ENCODE data around the gene ZNF217.
"Not testable (repeated sequence)": the region's sequence is repeated elsewhere in the genome, so short reads cannot be mapped to it uniquely, and the experiment has no call there.

The ZNF217 gene

DNA sequence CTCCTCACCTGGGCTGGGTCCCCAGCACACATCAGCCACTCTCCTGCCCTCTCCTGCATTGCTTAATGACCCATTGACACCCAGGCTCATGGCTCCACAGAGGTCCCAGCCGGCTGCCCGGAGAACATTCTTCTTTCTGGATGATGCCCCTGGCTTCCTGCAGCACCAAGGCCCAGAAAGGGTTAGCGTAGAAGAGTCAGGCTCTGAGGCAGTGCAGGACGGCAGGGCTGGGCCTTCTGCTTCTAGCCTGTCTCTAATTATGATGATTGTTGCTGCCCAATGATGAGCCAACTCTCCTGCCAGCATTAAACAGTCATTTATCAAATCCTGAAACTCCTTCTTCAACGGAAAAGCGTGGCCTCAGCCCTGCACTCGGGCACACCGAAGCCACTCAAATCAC is 66.4 kb downstream of the ZNF217 start:
- no peak for TF ChIP-seq POLR2AphosphoS5 (IDR thresholded peaks at IDR 0.05; ENCODE audit: low read depth)
- Histone ChIP-seq H3K27ac (replicated peaks) (no peak overlapping the region), H3K27me3 (ENCODE audit: insufficient read depth, poor library complexity, severe bottlenecking) (no peaks in the 10 kb centered on the region), H3K4me3 (replicated peaks; ENCODE audit: insufficient read depth, low read length) (no peak overlapping the region)
- no peak for DNase-seq (ENCODE audit: low read depth in 1 of 2, low spot score in 1 of 2)

DNA sequence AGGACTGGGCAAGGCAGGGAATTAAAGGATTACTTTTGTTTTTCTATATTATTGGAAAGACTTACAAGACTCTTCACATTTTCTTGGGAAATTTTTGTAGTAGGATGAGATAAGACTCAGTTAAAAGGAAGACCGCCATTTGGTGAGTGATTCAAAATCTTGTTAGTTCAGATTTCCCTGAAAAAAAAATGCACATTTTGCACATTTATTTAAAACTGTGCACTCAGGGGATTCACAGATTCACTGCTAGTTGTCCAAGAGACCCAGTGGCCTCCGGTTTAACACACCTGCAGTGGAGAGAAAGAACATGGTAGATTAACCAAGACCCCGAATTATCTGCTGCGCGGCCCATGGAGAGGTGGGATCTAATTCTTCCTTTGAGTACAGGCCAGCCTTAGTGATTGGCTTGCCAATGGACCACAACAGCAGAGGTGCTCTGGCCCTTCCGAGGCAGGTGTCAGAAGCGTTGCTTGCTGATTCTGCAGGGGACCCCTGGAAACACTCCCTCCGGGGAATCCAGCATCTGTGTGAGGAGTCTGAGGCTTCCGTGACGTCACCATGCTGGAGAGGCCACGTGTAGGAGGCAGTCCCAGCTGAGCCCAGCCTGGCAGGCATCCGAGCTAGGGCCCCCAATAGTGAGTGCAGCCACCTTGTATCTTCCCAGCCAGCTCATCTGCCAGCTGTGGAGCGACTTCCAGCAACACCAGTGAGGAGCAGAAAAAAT is 68.9 kb downstream of the ZNF217 start:
- no peak for TF ChIP-seq POLR2AphosphoS5 (IDR thresholded peaks at IDR 0.05; ENCODE audit: low read depth)
- TF ChIP-seq, protein P1, sequence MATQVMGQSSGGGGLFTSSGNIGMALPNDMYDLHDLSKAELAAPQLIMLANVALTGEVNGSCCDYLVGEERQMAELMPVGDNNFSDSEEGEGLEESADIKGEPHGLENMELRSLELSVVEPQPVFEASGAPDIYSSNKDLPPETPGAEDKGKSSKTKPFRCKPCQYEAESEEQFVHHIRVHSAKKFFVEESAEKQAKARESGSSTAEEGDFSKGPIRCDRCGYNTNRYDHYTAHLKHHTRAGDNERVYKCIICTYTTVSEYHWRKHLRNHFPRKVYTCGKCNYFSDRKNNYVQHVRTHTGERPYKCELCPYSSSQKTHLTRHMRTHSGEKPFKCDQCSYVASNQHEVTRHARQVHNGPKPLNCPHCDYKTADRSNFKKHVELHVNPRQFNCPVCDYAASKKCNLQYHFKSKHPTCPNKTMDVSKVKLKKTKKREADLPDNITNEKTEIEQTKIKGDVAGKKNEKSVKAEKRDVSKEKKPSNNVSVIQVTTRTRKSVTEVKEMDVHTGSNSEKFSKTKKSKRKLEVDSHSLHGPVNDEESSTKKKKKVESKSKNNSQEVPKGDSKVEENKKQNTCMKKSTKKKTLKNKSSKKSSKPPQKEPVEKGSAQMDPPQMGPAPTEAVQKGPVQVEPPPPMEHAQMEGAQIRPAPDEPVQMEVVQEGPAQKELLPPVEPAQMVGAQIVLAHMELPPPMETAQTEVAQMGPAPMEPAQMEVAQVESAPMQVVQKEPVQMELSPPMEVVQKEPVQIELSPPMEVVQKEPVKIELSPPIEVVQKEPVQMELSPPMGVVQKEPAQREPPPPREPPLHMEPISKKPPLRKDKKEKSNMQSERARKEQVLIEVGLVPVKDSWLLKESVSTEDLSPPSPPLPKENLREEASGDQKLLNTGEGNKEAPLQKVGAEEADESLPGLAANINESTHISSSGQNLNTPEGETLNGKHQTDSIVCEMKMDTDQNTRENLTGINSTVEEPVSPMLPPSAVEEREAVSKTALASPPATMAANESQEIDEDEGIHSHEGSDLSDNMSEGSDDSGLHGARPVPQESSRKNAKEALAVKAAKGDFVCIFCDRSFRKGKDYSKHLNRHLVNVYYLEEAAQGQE (IDR thresholded peaks at IDR 0.05; ENCODE audit: insufficient replicate concordance, low read depth), result no peak
- no peak for TF ChIP-seq SPI1 (IDR thresholded peaks at IDR 0.05; ENCODE audit: borderline replicate concordance, low read depth)
- TF ChIP-seq, protein P2, sequence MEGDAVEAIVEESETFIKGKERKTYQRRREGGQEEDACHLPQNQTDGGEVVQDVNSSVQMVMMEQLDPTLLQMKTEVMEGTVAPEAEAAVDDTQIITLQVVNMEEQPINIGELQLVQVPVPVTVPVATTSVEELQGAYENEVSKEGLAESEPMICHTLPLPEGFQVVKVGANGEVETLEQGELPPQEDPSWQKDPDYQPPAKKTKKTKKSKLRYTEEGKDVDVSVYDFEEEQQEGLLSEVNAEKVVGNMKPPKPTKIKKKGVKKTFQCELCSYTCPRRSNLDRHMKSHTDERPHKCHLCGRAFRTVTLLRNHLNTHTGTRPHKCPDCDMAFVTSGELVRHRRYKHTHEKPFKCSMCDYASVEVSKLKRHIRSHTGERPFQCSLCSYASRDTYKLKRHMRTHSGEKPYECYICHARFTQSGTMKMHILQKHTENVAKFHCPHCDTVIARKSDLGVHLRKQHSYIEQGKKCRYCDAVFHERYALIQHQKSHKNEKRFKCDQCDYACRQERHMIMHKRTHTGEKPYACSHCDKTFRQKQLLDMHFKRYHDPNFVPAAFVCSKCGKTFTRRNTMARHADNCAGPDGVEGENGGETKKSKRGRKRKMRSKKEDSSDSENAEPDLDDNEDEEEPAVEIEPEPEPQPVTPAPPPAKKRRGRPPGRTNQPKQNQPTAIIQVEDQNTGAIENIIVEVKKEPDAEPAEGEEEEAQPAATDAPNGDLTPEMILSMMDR (IDR thresholded peaks at IDR 0.05; ENCODE audit: insufficient read depth, low read length), result no peak
- TF ChIP-seq GABPA (IDR thresholded peaks at IDR 0.05; ENCODE audit: low read depth), result no peak
- no peak overlapping the region for H3K4me3 ChIP-seq (replicated peaks; ENCODE audit: insufficient read depth, low read length)
- no peak overlapping the region for H3K27ac ChIP-seq (replicated peaks)
- H3K27me3 ChIP-seq (ENCODE audit: insufficient read depth, poor library complexity, severe bottlenecking), result no peaks in the 10 kb centered on the region
- no peak for DNase-seq (ENCODE audit: low read depth in 1 of 2, low spot score in 1 of 2)

DNA sequence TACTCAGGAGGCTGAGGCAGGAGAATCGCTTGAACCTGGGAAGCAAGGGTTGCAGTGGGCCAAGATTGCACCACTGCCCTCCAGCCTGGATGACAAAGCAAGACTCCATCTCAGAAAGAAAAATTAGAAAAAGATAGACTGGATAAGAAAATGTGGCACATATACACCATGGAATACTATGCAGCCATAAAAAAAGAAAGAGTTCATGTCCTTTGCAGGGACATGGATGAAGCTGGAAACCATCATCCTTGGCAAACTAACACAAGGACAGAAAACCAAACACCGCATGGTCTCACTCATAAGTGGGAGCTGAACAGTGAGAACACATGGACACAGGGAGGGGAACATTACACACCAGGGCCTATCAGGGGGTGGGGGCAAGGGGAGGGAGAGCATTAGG is 70.0 kb downstream of the ZNF217 start:
- H3K27ac ChIP-seq (replicated peaks); H3K27me3 ChIP-seq (ENCODE audit: insufficient read depth, poor library complexity, severe bottlenecking); DNase-seq (ENCODE audit: low read depth in 1 of 2, low spot score in 1 of 2); H3K4me3 ChIP-seq (replicated peaks; ENCODE audit: insufficient read depth, low read length): not testable (repeated sequence)

DNA sequence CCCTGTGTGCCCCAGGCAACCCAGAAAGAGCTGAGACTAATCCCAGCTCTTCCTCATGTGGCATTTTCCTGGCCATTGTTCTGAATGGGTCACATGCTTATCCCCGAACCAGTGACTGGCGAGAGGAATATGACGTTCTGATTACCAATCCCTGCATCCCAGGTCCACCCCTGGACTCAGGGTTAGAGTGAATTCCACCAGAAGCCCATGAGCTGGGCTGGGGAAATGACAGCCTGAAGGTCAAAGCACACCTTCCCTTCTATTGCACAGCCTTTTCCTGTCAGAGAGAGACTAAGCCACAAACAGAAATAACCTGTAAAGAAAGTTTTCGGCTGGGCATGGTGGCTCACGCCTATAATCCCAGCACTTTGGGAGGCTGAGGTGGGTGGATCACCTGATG is 70.9 kb downstream of the ZNF217 start:
- TF ChIP-seq SPI1 (IDR thresholded peaks at IDR 0.05; ENCODE audit: borderline replicate concordance, low read depth) (no peak), POLR2AphosphoS5 (IDR thresholded peaks at IDR 0.05; ENCODE audit: low read depth) (no peak)
- TF ChIP-seq, protein P1 (IDR thresholded peaks at IDR 0.05; ENCODE audit: insufficient replicate concordance, low read depth), result no peak
- no peaks in the 10 kb centered on the region for H3K27me3 ChIP-seq (ENCODE audit: insufficient read depth, poor library complexity, severe bottlenecking)
- H3K4me3 ChIP-seq (replicated peaks; ENCODE audit: insufficient read depth, low read length), result no peak overlapping the region
- DNase-seq (ENCODE audit: low read depth in 1 of 2, low spot score in 1 of 2), result no peak
- no peak overlapping the region for H3K27ac ChIP-seq (replicated peaks)

DNA sequence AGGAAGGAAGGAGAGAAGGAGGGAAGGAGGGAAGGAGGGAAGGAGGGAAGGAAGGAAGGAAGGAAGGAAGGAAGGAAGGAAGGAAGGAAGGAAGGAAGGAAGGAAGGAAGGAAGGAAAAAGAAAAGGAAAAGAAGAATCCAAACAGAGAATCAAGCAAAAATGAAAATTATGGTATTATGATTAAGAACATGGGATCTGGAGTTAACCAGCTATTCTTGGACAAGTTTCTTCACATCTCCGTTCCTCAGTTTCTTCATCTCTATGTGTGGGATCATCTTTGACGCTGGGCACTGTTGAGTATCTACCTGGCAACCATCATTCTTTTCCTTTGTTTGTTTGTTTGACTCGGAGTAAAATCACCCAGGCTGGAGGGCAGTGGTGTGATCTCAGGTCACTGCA is 71.6 kb downstream of the ZNF217 start:
- Histone ChIP-seq H3K4me3 (replicated peaks; ENCODE audit: insufficient read depth, low read length) (no peak overlapping the region), H3K27ac (replicated peaks) (no peak overlapping the region), H3K27me3 (ENCODE audit: insufficient read depth, poor library complexity, severe bottlenecking) (no peaks in the 10 kb centered on the region)
- no peak for DNase-seq (ENCODE audit: low read depth in 1 of 2, low spot score in 1 of 2)
- TF ChIP-seq, protein P1 (IDR thresholded peaks at IDR 0.05; ENCODE audit: insufficient replicate concordance, low read depth), result no peak
- TF ChIP-seq, protein P2 (IDR thresholded peaks at IDR 0.05; ENCODE audit: insufficient read depth, low read length), result no peak
- TF ChIP-seq SPI1 (IDR thresholded peaks at IDR 0.05; ENCODE audit: borderline replicate concordance, low read depth) (no peak), GABPA (IDR thresholded peaks at IDR 0.05; ENCODE audit: low read depth) (no peak), POLR2AphosphoS5 (IDR thresholded peaks at IDR 0.05; ENCODE audit: low read depth) (no peak)

DNA sequence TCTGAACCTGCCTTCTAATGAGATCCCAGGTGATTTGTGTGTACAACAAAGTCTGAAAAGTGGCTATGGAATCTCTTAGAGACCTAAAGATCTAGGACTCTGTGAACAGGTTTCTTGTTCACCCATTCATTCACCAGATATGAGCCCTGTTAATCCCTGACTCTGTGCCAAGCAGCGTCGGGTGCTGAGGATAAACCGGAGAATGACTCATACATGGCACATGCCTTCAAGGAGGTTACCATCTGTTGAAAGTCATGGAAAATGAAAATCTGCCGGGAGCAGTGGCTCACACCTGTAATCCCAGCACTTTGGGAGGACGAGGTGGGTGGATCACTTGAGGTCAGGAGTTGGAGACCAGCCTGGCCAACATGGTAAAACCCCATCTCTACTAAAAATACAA is 72.2 kb downstream of the ZNF217 start:
- H3K27me3 ChIP-seq (ENCODE audit: insufficient read depth, poor library complexity, severe bottlenecking); H3K4me3 ChIP-seq (replicated peaks; ENCODE audit: insufficient read depth, low read length); H3K27ac ChIP-seq (replicated peaks); DNase-seq (ENCODE audit: low read depth in 1 of 2, low spot score in 1 of 2): not testable (repeated sequence)
